H9 (cell line): ENCODE results near the gene VEGFC. TPM values are rescaled to one million over a fixed set of nuclear protein-coding genes. Genes with fewer than 3 reads are reported as not detected.
A peak's percentile ranks its signal among the peaks of the same experiment; 100 is the strongest.

Experiments used
- DNase-seq: peaks from one replicate; pipeline ENCODE4 v3.0.0-alpha.2; 2017
- H2AFZ ChIP-seq: one replicate; pipeline ENCODE4 v1.6.1; 2013; ENCODE audit warnings: mild to moderate bottlenecking, low read length, control low read depth, moderate library complexity
- H2AK5ac ChIP-seq: 2 replicates; pipeline ENCODE4 v1.6.1; 2013; ENCODE audit warnings: low read length, control low read depth, mixed read lengths; ENCODE audit not compliant: insufficient read length
- H2BK120ac ChIP-seq: one replicate; pipeline ENCODE4 v1.6.1; 2013; ENCODE audit warnings: low read depth, mild to moderate bottlenecking, low read length, control low read depth, inconsistent platforms; ENCODE audit not compliant: poor library complexity, severe bottlenecking
- H2BK12ac ChIP-seq: 2 replicates; pipeline ENCODE4 v1.6.1; 2013; ENCODE audit warnings: low read length, control low read depth, mixed read lengths, low read depth; ENCODE audit not compliant: insufficient read length
- H2BK15ac ChIP-seq: 2 replicates; pipeline ENCODE4 v1.6.1; 2013; ENCODE audit warnings: low read depth, low read length, control low read depth
- H2BK20ac ChIP-seq: one replicate; pipeline ENCODE4 v1.6.1; 2013; ENCODE audit warnings: low read depth, mild to moderate bottlenecking, low read length, control low read depth, inconsistent platforms; ENCODE audit not compliant: poor library complexity, severe bottlenecking
- H2BK5ac ChIP-seq: 2 replicates; pipeline ENCODE4 v1.6.1; 2013; ENCODE audit warnings: low read length, control low read depth, mixed read lengths; ENCODE audit not compliant: insufficient read length
- H3K14ac ChIP-seq: 2 replicates; pipeline ENCODE4 v1.6.1; 2013; ENCODE audit warnings: low read length, control low read depth; ENCODE audit not compliant: insufficient read depth
- H3K18ac ChIP-seq: 2 replicates; pipeline ENCODE4 v1.6.1; 2013; ENCODE audit warnings: low read depth, mild to moderate bottlenecking, mixed read lengths, low read length, control low read depth; ENCODE audit not compliant: insufficient read length
- H3K23ac ChIP-seq: 2 replicates; pipeline ENCODE4 v1.6.1; 2013; ENCODE audit warnings: low read length, control low read depth, mixed read lengths, low read depth; ENCODE audit not compliant: insufficient read length
- H3K23me2 ChIP-seq: 2 replicates; pipeline ENCODE4 v1.6.1; 2013; ENCODE audit warnings: low read depth, mild to moderate bottlenecking, mixed read lengths, low read length, control low read depth; ENCODE audit not compliant: insufficient read length, poor library complexity, severe bottlenecking
- H3K27ac ChIP-seq: 2 replicates; pipeline ENCODE4 v1.5.1; 2013; ENCODE audit warnings: low read length, control low read depth, mixed read lengths, low read depth; ENCODE audit not compliant: insufficient read length
- H3K27me3 ChIP-seq: 2 replicates; pipeline ENCODE4 v1.6.1; 2013; ENCODE audit warnings: low read length, control low read depth, inconsistent platforms; ENCODE audit not compliant: insufficient read depth
- H3K4ac ChIP-seq: 2 replicates; pipeline ENCODE4 v1.6.1; 2013; ENCODE audit warnings: low read depth, mild to moderate bottlenecking, control low read depth, inconsistent platforms, low read length, moderate library complexity
- H3K4me1 ChIP-seq: 2 replicates; pipeline ENCODE4 v1.6.1; 2013; ENCODE audit warnings: low read length, control low read depth, inconsistent platforms; ENCODE audit not compliant: insufficient read depth
- H3K4me2 ChIP-seq: 2 replicates; pipeline ENCODE4 v1.6.1; 2013; ENCODE audit warnings: low read length, control low read depth, mixed read lengths; ENCODE audit not compliant: insufficient read length, insufficient read depth
- H3K56ac ChIP-seq: 2 replicates; pipeline ENCODE4 v1.6.1; 2013; ENCODE audit warnings: low read depth, mild to moderate bottlenecking, mixed read lengths, low read length, control low read depth; ENCODE audit not compliant: insufficient read length
- H3K79me1 ChIP-seq: 2 replicates; pipeline ENCODE4 v1.6.1; 2013; ENCODE audit warnings: low read depth, mild to moderate bottlenecking, moderate library complexity, low read length, control low read depth, inconsistent platforms; ENCODE audit not compliant: insufficient read depth, poor library complexity, severe bottlenecking
- H3K79me2 ChIP-seq: 2 replicates; pipeline ENCODE4 v1.6.1; 2013; ENCODE audit warnings: low read length, control low read depth, inconsistent platforms; ENCODE audit not compliant: insufficient read depth
- H3K9ac ChIP-seq: 2 replicates; pipeline ENCODE4 v1.6.1; 2013; ENCODE audit warnings: low read length, control low read depth, mixed read lengths; ENCODE audit not compliant: insufficient read length; ENCODE audit errors: extremely low read depth
- H3K9me3 ChIP-seq: one replicate; pipeline ENCODE4 v1.6.1; 2013; ENCODE audit warnings: low read depth, low read length, inconsistent platforms; ENCODE audit not compliant: control insufficient read depth
- H3T11ph ChIP-seq: one replicate; pipeline ENCODE4 v1.6.1; 2013; ENCODE audit warnings: mild to moderate bottlenecking, low read length, control low read depth, inconsistent platforms
- H4K20me1 ChIP-seq: one replicate; pipeline ENCODE4 v1.6.1; 2013; ENCODE audit not compliant: control insufficient read depth, insufficient read length, insufficient read depth
- H4K5ac ChIP-seq: 2 replicates; pipeline ENCODE4 v1.6.1; 2013; ENCODE audit warnings: low read depth, mild to moderate bottlenecking, mixed read lengths, low read length, control low read depth; ENCODE audit not compliant: insufficient read length
- H4K8ac ChIP-seq: replicated peaks from 2 replicates; pipeline ENCODE4 v1.6.1; 2013; ENCODE audit warnings: low read length, control low read depth, mixed read lengths, low read depth; ENCODE audit not compliant: insufficient read length
- H4K91ac ChIP-seq: 2 replicates; pipeline ENCODE4 v1.6.1; 2013; ENCODE audit warnings: low read depth, mild to moderate bottlenecking, moderate library complexity, mixed read lengths, low read length, control low read depth; ENCODE audit not compliant: insufficient read length
- H3K27ac Mint-ChIP-seq, 3 experiments: 2 replicates in 2 of 3; 3 replicates in 1 of 3; pipeline ENCODE4 v1.8.0; 2020 to 2021; ENCODE audit warnings: mixed read lengths in 3 of 3, mild to moderate bottlenecking in 1 of 3, moderate library complexity in 1 of 3
- H3K27me3 Mint-ChIP-seq: 2 replicates; pipeline ENCODE4 v1.8.0; 2021; ENCODE audit warnings: low read depth, mild to moderate bottlenecking, moderate library complexity, mixed read lengths
- H3K36me3 Mint-ChIP-seq, 3 experiments: 2 replicates in 2 of 3; 3 replicates in 1 of 3; pipeline ENCODE4 v1.8.0; 2020 to 2021; ENCODE audit warnings: low read depth in 3 of 3, mixed read lengths in 3 of 3; ENCODE audit not compliant: insufficient read depth in 1 of 3
- H3K4me1 Mint-ChIP-seq, 2 experiments: 2 replicates each; pipeline ENCODE4 v1.8.0; 2020; ENCODE audit warnings: mixed read lengths in 2 of 2
- H3K4me3 Mint-ChIP-seq, 2 experiments: 2 replicates in 1 of 2; 3 replicates in 1 of 2; pipeline ENCODE4 v1.8.0; 2020 to 2021; ENCODE audit warnings: mild to moderate bottlenecking in 2 of 2, mixed read lengths in 2 of 2, moderate library complexity in 1 of 2
- H3K9me3 Mint-ChIP-seq, 2 experiments: 2 replicates in 1 of 2; 3 replicates in 1 of 2; pipeline ENCODE4 v1.8.0; 2020; ENCODE audit warnings: mild to moderate bottlenecking in 2 of 2, mixed read lengths in 2 of 2, moderate library complexity in 1 of 2
- WGBS: extraction: QIAGEN DNeasy Blood & Tissue Kit; methylation state at CpG from one replicate; pipeline ENCODE4 v1.1.7; 2013; ENCODE audit warnings: missing lambda C conversion rate, low lambda C conversion rate, mixed read lengths; ENCODE audit not compliant: insufficient read length; ENCODE audit errors: extremely low coverage; 5-methylcytosine and 5-hydroxymethylcytosine counted together
- total RNA-seq: library from RNA; stranded (reverse); gene quantifications from 2 replicates; pipeline ENCODE4 v1.2.1, GENCODE V29; 2021
- TF ChIP-seq, protein P1 (sequence below): fragments of 200-600 bp; sonication (generic); conservative IDR thresholded peaks from 3 replicates; pipeline ENCODE4 v1.8.0; 2021; ENCODE audit warnings: antibody characterized with exemption, mild to moderate bottlenecking

Gene VEGFC
- total RNA-seq, 1 experiment from 2014 or later: 0.46 TPM

DNA sequence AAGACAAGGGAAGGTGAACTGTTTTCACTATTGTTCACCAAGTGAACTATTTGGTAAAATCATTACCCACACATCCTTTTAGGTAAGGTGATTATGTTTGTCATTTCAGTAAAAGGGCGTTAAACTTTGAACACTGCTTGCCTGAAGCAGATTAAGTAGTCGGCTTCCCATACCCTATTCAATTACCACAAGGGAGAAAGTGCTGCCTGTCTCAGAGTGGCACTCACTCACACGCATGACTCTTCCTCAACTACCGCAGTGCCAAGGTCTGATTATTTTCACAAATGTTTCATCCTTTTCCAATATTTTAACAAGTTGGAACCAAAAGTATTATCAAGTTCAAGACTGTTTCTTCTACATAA is 11.0 kb downstream of the VEGFC start:
- Histone ChIP-seq H3K56ac (no peak overlapping the region), H2BK12ac (no peak overlapping the region), H3T11ph (no peak overlapping the region), H3K18ac (no peak overlapping the region), H3K4ac (no peak overlapping the region), H2AFZ (peak overlapping the region; percentile 32), H4K8ac (no peak overlapping the region), H3K4me1 (no peaks in the 10 kb centered on the region), H4K5ac (no peak overlapping the region), H3K27me3 (no peaks in the 10 kb centered on the region), H3K14ac (no peak overlapping the region), H3K9me3 (no peaks in the 10 kb centered on the region), H2BK120ac (no peak overlapping the region), H3K79me2 (no peaks in the 10 kb centered on the region), H3K79me1 (no peaks in the 10 kb centered on the region), H2BK20ac (no peak overlapping the region), H4K91ac (no peak overlapping the region), H2BK15ac (no peak overlapping the region), H3K27ac (no peak overlapping the region), H3K4me2 (no peak overlapping the region), H2BK5ac (no peak overlapping the region), H2AK5ac (no peak overlapping the region), H4K20me1 (no peaks in the 10 kb centered on the region), H3K23me2 (no peaks in the 10 kb centered on the region), H3K9ac (no peak overlapping the region), H3K23ac (no peak overlapping the region)
- no peak for DNase-seq
- Mint-ChIP-seq H3K27me3 (no peaks in the 10 kb centered on the region), H3K4me1 (peaks cover 5 to 6% of the 10 kb centered on the region in 2 experiments; a peak in 2 of 4 replicates), H3K36me3 (no peaks in the 10 kb centered on the region), H3K27ac (peak overlapping the region in 1 of 3 experiments; percentile 89; a peak in 2 of 7 replicates), H3K4me3 (no peak overlapping the region), H3K9me3 (no peaks in the 10 kb centered on the region)
- WGBS: no CpG with 5 or more reads among the region's 4 CpGs
- TF ChIP-seq, protein P1, sequence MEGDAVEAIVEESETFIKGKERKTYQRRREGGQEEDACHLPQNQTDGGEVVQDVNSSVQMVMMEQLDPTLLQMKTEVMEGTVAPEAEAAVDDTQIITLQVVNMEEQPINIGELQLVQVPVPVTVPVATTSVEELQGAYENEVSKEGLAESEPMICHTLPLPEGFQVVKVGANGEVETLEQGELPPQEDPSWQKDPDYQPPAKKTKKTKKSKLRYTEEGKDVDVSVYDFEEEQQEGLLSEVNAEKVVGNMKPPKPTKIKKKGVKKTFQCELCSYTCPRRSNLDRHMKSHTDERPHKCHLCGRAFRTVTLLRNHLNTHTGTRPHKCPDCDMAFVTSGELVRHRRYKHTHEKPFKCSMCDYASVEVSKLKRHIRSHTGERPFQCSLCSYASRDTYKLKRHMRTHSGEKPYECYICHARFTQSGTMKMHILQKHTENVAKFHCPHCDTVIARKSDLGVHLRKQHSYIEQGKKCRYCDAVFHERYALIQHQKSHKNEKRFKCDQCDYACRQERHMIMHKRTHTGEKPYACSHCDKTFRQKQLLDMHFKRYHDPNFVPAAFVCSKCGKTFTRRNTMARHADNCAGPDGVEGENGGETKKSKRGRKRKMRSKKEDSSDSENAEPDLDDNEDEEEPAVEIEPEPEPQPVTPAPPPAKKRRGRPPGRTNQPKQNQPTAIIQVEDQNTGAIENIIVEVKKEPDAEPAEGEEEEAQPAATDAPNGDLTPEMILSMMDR: no peak
